Measurements from ENCODE around the gene SLC6A11. TPM values are rescaled to one million over a fixed set of nuclear protein-coding genes. Genes with fewer than 3 reads are reported as not detected.

SLC6A11 gene
- total and polyA plus RNA-seq, 2 of the 8 experiments (the other 6 are each of a cell fraction or from before 2014, with no cell fraction given), result 0.78 to 1.5 TPM

- H2BK20ac ChIP-seq (ENCODE audit: low read length), result no peak overlapping the region
- WGBS, 2 experiments (ENCODE audit: extremely low coverage in 1 of 2, insufficient coverage in 1 of 2, insufficient read length in 1 of 2, insufficient replicate concordance in 2 of 2, low coverage in 1 of 2, low lambda C conversion rate in 2 of 2, missing lambda C conversion rate in 1 of 2), result 88% methylated on average over 1 of the region's 1 CpG; no CpG with 5 or more reads in 1 of the 2 experiments
- POLR2A ChIA-PET (ENCODE audit: partially characterized antibody), result no interaction called here
Observed at GRCh38 chr3:10975695-10976234, 159.7 kb downstream of the SLC6A11 start.

More at GRCh38 chr3:10975695-10976234, 159.7 kb downstream of the SLC6A11 start:
- no peak overlapping the region for H2BK5ac ChIP-seq (ENCODE audit: low read depth, low read length)
- no peaks in the 10 kb centered on the region for H3K79me2 ChIP-seq (ENCODE audit: control insufficient read depth in 1 of 2, insufficient read depth in 2 of 2, low read length in 2 of 2)
- no peak overlapping the region for H2BK15ac ChIP-seq (ENCODE audit: low read length)
- no peaks in the 10 kb centered on the region for H4K20me1 ChIP-seq (replicated peaks in 1 of 2; ENCODE audit: control insufficient read depth in 1 of 2, insufficient read depth in 2 of 2, low read length in 2 of 2)
- H2BK12ac ChIP-seq (ENCODE audit: low read depth, low read length), result no peak overlapping the region
- no peak overlapping the region for H3K14ac ChIP-seq (ENCODE audit: insufficient read length)
- H4K5ac ChIP-seq (ENCODE audit: insufficient read length, low read depth, low read length), result no peak overlapping the region
- no peaks in the 10 kb centered on the region for H3K79me1 ChIP-seq (ENCODE audit: low read depth, low read length)
- no peak overlapping the region for H2AK5ac ChIP-seq (ENCODE audit: low read depth, low read length)
- no peak overlapping the region for H4K8ac ChIP-seq (ENCODE audit: extremely low read depth, insufficient read depth, low read length)
- no peaks in the 10 kb centered on the region; a peak in 1 of 8 replicates for H3K36me3 ChIP-seq (ENCODE audit: control insufficient read depth in 2 of 4, insufficient read depth in 4 of 4, low read length in 3 of 4)
- H3K23me2 ChIP-seq (ENCODE audit: low read depth, low read length), result no peaks in the 10 kb centered on the region
- no peak overlapping the region for H3K9ac ChIP-seq (replicated peaks in 1 of 4; ENCODE audit: extremely low read depth in 1 of 4, low read depth in 3 of 4, low read length in 3 of 4)
- no peak overlapping the region for H3K18ac ChIP-seq (ENCODE audit: extremely low read depth, low read length)
- H3K27ac ChIP-seq (ENCODE audit: low read depth, low read length), result no peak overlapping the region
- H2AFZ ChIP-seq (ENCODE audit: low read length), result no peak overlapping the region
- TF ChIP-seq CBX8 (IDR thresholded peaks at IDR 0.05; ENCODE audit: borderline replicate concordance, low read depth, low read length), result no peak
- TF ChIP-seq USF2 (IDR thresholded peaks at IDR 0.05; ENCODE audit: low read length), result peak; percentile 63
- TF ChIP-seq CTCF (IDR thresholded peaks at IDR 0.05; ENCODE audit: control extremely low read depth in 1 of 3, insufficient read depth in 1 of 3, low read depth in 1 of 3, low read length in 3 of 3), result no peak
- no peak for TF ChIP-seq ATF3 (IDR thresholded peaks at IDR 0.05; ENCODE audit: insufficient read depth, low read depth, low read length)
- no peak for TF ChIP-seq HDAC2 (IDR thresholded peaks at IDR 0.05; ENCODE audit: borderline replicate concordance in 1 of 2, low read depth in 2 of 2, low read length in 2 of 2)
- no peak for TF ChIP-seq RXRA (IDR thresholded peaks at IDR 0.05; ENCODE audit: insufficient read depth, low read depth, low read length)
- TF ChIP-seq HDAC6 (IDR thresholded peaks at IDR 0.05; ENCODE audit: low read depth, low read length), result no peak
- TF ChIP-seq TAF7 (optimal IDR thresholded peaks at IDR 0.05; ENCODE audit: borderline replicate concordance, low read depth, low read length), result no peak
- CTCF ChIA-PET (ENCODE audit: partially characterized antibody), result interaction anchor here (1.3 to 13.3 kb wide), 2 partner anchors 24 to 86 kb away, joined by 3 to 207 read pairs; no protein-coding TSS in a partner anchor
- no peak overlapping the region for H3K4me2 ChIP-seq (ENCODE audit: insufficient read depth in 1 of 2, low read depth in 2 of 2, low read length in 2 of 2)
- no peak overlapping the region for H3K56ac ChIP-seq (replicated peaks; ENCODE audit: insufficient read length, low read depth, low read length)
- no peak for FAIRE-seq
- peaks cover 11 to 23% (median 12%) of the 10 kb centered on the region in 4 experiments for H3K4me1 ChIP-seq (replicated peaks in 1 of 4; ENCODE audit: control insufficient read depth in 3 of 4, insufficient read depth in 4 of 4, low read length in 3 of 4)
- H4K91ac ChIP-seq (replicated peaks; ENCODE audit: insufficient read length, low read length), result no peak overlapping the region
- no peak overlapping the region for H3K4ac ChIP-seq (replicated peaks; ENCODE audit: insufficient read length, low read depth, low read length)
- H3K27me3 ChIP-seq (replicated peaks in 1 of 4; ENCODE audit: control insufficient read depth in 3 of 4, extremely low read depth in 1 of 4, insufficient read depth in 3 of 4, low read length in 3 of 4), result no peaks in the 10 kb centered on the region; a peak in 4 of 7 replicates
- no peaks in the 10 kb centered on the region for H3K9me3 ChIP-seq (ENCODE audit: insufficient read depth in 2 of 2, low read depth in 1 of 2, low read length in 1 of 2)
- H3K4me3 ChIP-seq (ENCODE audit: extremely low read depth in 1 of 4, insufficient read depth in 2 of 4, low read depth in 3 of 4, low read length in 4 of 4), result no peak overlapping the region
- H3K23ac ChIP-seq (ENCODE audit: insufficient read length), result no peak overlapping the region
- DNase-seq (ENCODE audit: low read depth in 1 of 2, low spot score in 2 of 2), result no peak
- H2BK120ac ChIP-seq (replicated peaks; ENCODE audit: low read depth, low read length), result no peak overlapping the region

Measured in H1 (cell line).